Muscle of arm (tissue), 14 donors: ENCODE data around the gene RAD51AP2. TPM values are rescaled to one million over a fixed set of nuclear protein-coding genes. Genes with fewer than 3 reads are reported as not detected.
A peak's percentile ranks its signal among the peaks of the same experiment; 100 is the strongest.
"Not testable (repeated sequence)": the region's sequence is repeated elsewhere in the genome, so short reads cannot be mapped to it uniquely, and the experiment has no call there.

ENCODE experiments used
- DNase-seq: peaks from one replicate; pipeline ENCODE4 v3.0.0-alpha.2; 2013
- long read RNA-seq, 11 donors: transcript quantifications; one replicate each; lab custom pipeline, GENCODE V29; 2026
- polyA plus RNA-seq, 12 donors: library from polyadenylated mRNA; unstranded; fragments of 120-200 nt; gene quantifications; one replicate each; pipeline ENCODE4 v1.2.1, GENCODE V29; 2013; ENCODE audit not compliant: insufficient read length in 12 of 12

The RAD51AP2 gene
- under 1 TPM in 9 of 12 donors, not detected in 3; 0.05 to 0.37 (median 0.09) TPM for polyA plus RNA-seq
- long read RNA-seq, donor 1: 0 reads
- long read RNA-seq, donor 2: 0 reads
- long read RNA-seq, donor 3: 0 reads
- long read RNA-seq, donor 4: 0 reads
- long read RNA-seq, donor 5: 0 reads
- long read RNA-seq, donor 6: 0 reads
- long read RNA-seq, donor 7: 0 reads
- long read RNA-seq, donor 8: 0 reads
- long read RNA-seq, donor 9: 0 reads
- long read RNA-seq, donor 10: 0 reads
- long read RNA-seq, donor 11: 0 reads

GRCh38 chr2:17518212-17519154 is at the start of gene RAD51AP2:
Gene RAD51AP2, minus strand, starts transcription at chr2:17518440. Its CDS starts 25 bp downstream, at chr2:17518415.
- peak; percentile 81 for DNase-seq

GRCh38 chr2:17565726-17566125 is 47.5 kb upstream of the RAD51AP2 start:
- not testable (repeated sequence) for DNase-seq

GRCh38 chr2:17558878-17559277 is 40.6 kb upstream of the RAD51AP2 start:
- DNase-seq: no peak

- DNase-seq: no peak
These were observed 39.8 kb upstream of the RAD51AP2 start for GRCh38 chr2:17558053-17558452.

GRCh38 chr2:17557596-17557995 is 39.4 kb upstream of the RAD51AP2 start:
- DNase-seq: no peak

- no peak for DNase-seq
These were observed 36.9 kb upstream of the RAD51AP2 start for GRCh38 chr2:17555150-17555549.

- DNase-seq: no peak
These were observed 32.7 kb upstream of the RAD51AP2 start for GRCh38 chr2:17550907-17551306.

GRCh38 chr2:17547737-17548136 is 29.5 kb upstream of the RAD51AP2 start:
- no peak for DNase-seq

- DNase-seq: no peak
These were observed 29.0 kb upstream of the RAD51AP2 start for GRCh38 chr2:17547237-17547636.

- no peak for DNase-seq
These were observed 27.7 kb upstream of the RAD51AP2 start for GRCh38 chr2:17545680-17546613.

- no peak for DNase-seq
These were observed 26.0 kb upstream of the RAD51AP2 start for GRCh38 chr2:17544256-17544655.

GRCh38 chr2:17543848-17544247 is 25.6 kb upstream of the RAD51AP2 start:
- DNase-seq: no peak

- DNase-seq: no peak
These were observed 25.0 kb upstream of the RAD51AP2 start for GRCh38 chr2:17543131-17543660.

GRCh38 chr2:17542471-17542870 is 24.2 kb upstream of the RAD51AP2 start:
- DNase-seq: no peak

GRCh38 chr2:17541531-17541950 is 23.3 kb upstream of the RAD51AP2 start:
- no peak for DNase-seq

GRCh38 chr2:17540813-17541530 is 22.7 kb upstream of the RAD51AP2 start:
- DNase-seq: no peak

- peak; percentile 93 for DNase-seq
These were observed 22.0 kb upstream of the RAD51AP2 start, which contains the start of gene VSNL1 for GRCh38 chr2:17540093-17540812. Gene VSNL1, plus strand, starts transcription at chr2:17540696. Its CDS starts 51,379 bp downstream, at chr2:17592075.

- DNase-seq: peak; percentile 24
These were observed 21.4 kb upstream of the RAD51AP2 start for GRCh38 chr2:17539611-17540092.

- DNase-seq: peak; percentile 67
These were observed 20.8 kb upstream of the RAD51AP2 start for GRCh38 chr2:17538844-17539554.
